ENCODE results near the gene MLF2. TPM values are rescaled to one million over a fixed set of nuclear protein-coding genes. Genes with fewer than 3 reads are reported as not detected.
A peak's percentile ranks its signal among the peaks of the same experiment; 100 is the strongest.

The MLF2 gene
- total and polyA plus RNA-seq, 2 of the 13 experiments (the other 11 are each of a cell fraction or from before 2014, with no cell fraction given), result 88.1 to 167 TPM

- TF ChIP-seq SP4 (CRISPR knock-in tag; IDR thresholded peaks at IDR 0.05) (peak; percentile 81), SCMH1 (CRISPR knock-in tag; IDR thresholded peaks at IDR 0.05; ENCODE audit: borderline replicate concordance) (no peak), NFRKB (IDR thresholded peaks at IDR 0.05) (no peak), ZNF317 (CRISPR knock-in tag; IDR thresholded peaks at IDR 0.05) (peak; percentile 80), RBM39 (IDR thresholded peaks at IDR 0.05; ENCODE audit: low read depth, low read length, poor library complexity, severe bottlenecking) (peak; percentile 44), KDM5A (IDR thresholded peaks at IDR 0.05; ENCODE audit: borderline replicate concordance, low read length) (peak; percentile 95), ZNF569 (CRISPR knock-in tag; IDR thresholded peaks at IDR 0.05; ENCODE audit: borderline replicate concordance) (no peak), NRL (CRISPR knock-in tag; IDR thresholded peaks at IDR 0.05; ENCODE audit: borderline replicate concordance) (peak; percentile 98), FOXA1 (IDR thresholded peaks at IDR 0.05) (no peak), FOXA1 (CRISPR knock-in tag; IDR thresholded peaks at IDR 0.05) (no peak), CEBPB (IDR thresholded peaks at IDR 0.05; ENCODE audit: borderline replicate concordance, low read depth, low read length) (no peak), JUND (CRISPR knock-in tag; IDR thresholded peaks at IDR 0.05) (no peak), BATF2 (CRISPR knock-in tag; IDR thresholded peaks at IDR 0.05) (no peak; the same call in 1 of the 2 replicates), MAZ (IDR thresholded peaks at IDR 0.05; ENCODE audit: borderline replicate concordance, low read depth, low read length) (peak; percentile 89; the same call in 1 of the 2 replicates), MAZ (CRISPR knock-in tag; IDR thresholded peaks at IDR 0.05; ENCODE audit: low read depth) (peak; percentile 94), ZNF563 (CRISPR knock-in tag; IDR thresholded peaks at IDR 0.05) (peak; percentile 95; the same call in 1 of the 2 replicates), GATAD1 (CRISPR knock-in tag; IDR thresholded peaks at IDR 0.05) (peak; percentile 94), MXD3 (CRISPR knock-in tag; IDR thresholded peaks at IDR 0.05) (peak; percentile 92), CREM (IDR thresholded peaks at IDR 0.05) (peak; percentile 98), CREM (CRISPR knock-in tag; IDR thresholded peaks at IDR 0.05) (peak; percentile 31; the same call in 1 of the 2 replicates), SRSF9 (IDR thresholded peaks at IDR 0.05; ENCODE audit: borderline replicate concordance, insufficient read depth, low read depth, low read length, poor library complexity, severe bottlenecking) (no peak), ZNF512B (CRISPR knock-in tag; IDR thresholded peaks at IDR 0.05; ENCODE audit: borderline replicate concordance) (no peak), SSRP1 (CRISPR knock-in tag; IDR thresholded peaks at IDR 0.05) (no peak), ZBTB7A (CRISPR knock-in tag; IDR thresholded peaks at IDR 0.05) (no peak), ZNF567 (CRISPR knock-in tag; IDR thresholded peaks at IDR 0.05; ENCODE audit: borderline replicate concordance) (0 out of 2 replicates have a peak, but pooled peaks have one; percentile 55), CENPT (CRISPR knock-in tag; IDR thresholded peaks at IDR 0.05; ENCODE audit: low read depth) (0 out of 2 replicates have a peak, but pooled peaks have one; percentile 46)
Measured at GRCh38 chr12:6723607-6724408, 29.1 kb downstream of the MLF2 start, which contains the start of gene COPS7A (continued).
